ENCODE results near the gene GABPB2.
A peak's percentile ranks its signal among the peaks of the same experiment; 100 is the strongest.

The GABPB2 gene

GRCh38 chr1:151164732-151165280 is 94.2 kb downstream of the GABPB2 start:
- TF ChIP-seq MYC (IDR thresholded peaks at IDR 0.05; ENCODE audit: low read depth, low read length): no peak
- TF ChIP-seq CTCF (IDR thresholded peaks at IDR 0.05; ENCODE audit: low read depth, low read length): no peak
- TF ChIP-seq MAX (IDR thresholded peaks at IDR 0.05; ENCODE audit: low read depth, low read length): no peak
- TF ChIP-seq POLR2A (IDR thresholded peaks at IDR 0.05; ENCODE audit: extremely low read depth, insufficient read length): no peak
- H3K4me3 ChIP-seq (ENCODE audit: low read depth, low read length): peak overlapping the region; percentile 100
- no peak for DNase-seq (ENCODE audit: low read depth)

- TF ChIP-seq POLR2A (IDR thresholded peaks at IDR 0.05; ENCODE audit: extremely low read depth, insufficient read length): no peak
- no peak for TF ChIP-seq CTCF (IDR thresholded peaks at IDR 0.05; ENCODE audit: low read depth, low read length)
- TF ChIP-seq MYC (IDR thresholded peaks at IDR 0.05; ENCODE audit: low read depth, low read length): 0 out of 2 replicates have a peak, but pooled peaks have one; percentile 0
- peak; percentile 58 for DNase-seq (ENCODE audit: low read depth)
- H3K4me3 ChIP-seq (ENCODE audit: low read depth, low read length): peak overlapping the region; percentile 100
Observed at GRCh38 chr1:151165281-151165737, 94.7 kb downstream of the GABPB2 start.

GRCh38 chr1:151165738-151166504 is 95.4 kb downstream of the GABPB2 start, which contains the start of the genes LYSMD1 and SCNM1:
Gene LYSMD1 (minus strand): TSS chr1:151165902. CDS start chr1:151165258, 644 bp downstream.
Gene SCNM1 (plus strand): TSS chr1:151166144. CDS start chr1:151166153, 9 bp downstream.
- DNase-seq (ENCODE audit: low read depth): peak; percentile 99
- TF ChIP-seq POLR2A (IDR thresholded peaks at IDR 0.05; ENCODE audit: extremely low read depth, insufficient read length) (peak; percentile 68), MYC (IDR thresholded peaks at IDR 0.05; ENCODE audit: low read depth, low read length) (no peak; the same call in none of the 2 replicates)
- peak within 1 kb of the TSS; percentile 100 for H3K4me3 ChIP-seq (ENCODE audit: low read depth, low read length)

GRCh38 chr1:151166505-151166956 is 96.0 kb downstream of the GABPB2 start:
- peak overlapping the region; percentile 100 for H3K4me3 ChIP-seq (ENCODE audit: low read depth, low read length)
- TF ChIP-seq CTCF (IDR thresholded peaks at IDR 0.05; ENCODE audit: low read depth, low read length): no peak
- TF ChIP-seq POLR2A (IDR thresholded peaks at IDR 0.05; ENCODE audit: extremely low read depth, insufficient read length): no peak
- TF ChIP-seq MYC (IDR thresholded peaks at IDR 0.05; ENCODE audit: low read depth, low read length): no peak
- TF ChIP-seq MAX (IDR thresholded peaks at IDR 0.05; ENCODE audit: low read depth, low read length): no peak
- DNase-seq (ENCODE audit: low read depth): peak; percentile 67

GRCh38 chr1:151167116-151167515 is 96.6 kb downstream of the GABPB2 start:
- H3K4me3 ChIP-seq (ENCODE audit: low read depth, low read length): peak overlapping the region; percentile 100
- TF ChIP-seq POLR2A (IDR thresholded peaks at IDR 0.05; ENCODE audit: extremely low read depth, insufficient read length): no peak
- TF ChIP-seq CTCF (IDR thresholded peaks at IDR 0.05; ENCODE audit: low read depth, low read length): no peak
- no peak for TF ChIP-seq MAX (IDR thresholded peaks at IDR 0.05; ENCODE audit: low read depth, low read length)
- no peak for TF ChIP-seq MYC (IDR thresholded peaks at IDR 0.05; ENCODE audit: low read depth, low read length)
- DNase-seq (ENCODE audit: low read depth): no peak

GRCh38 chr1:151171190-151171589 is 100.6 kb downstream of the GABPB2 start:
- H3K4me3 ChIP-seq (ENCODE audit: low read depth, low read length): no peak overlapping the region
- TF ChIP-seq MAX (IDR thresholded peaks at IDR 0.05; ENCODE audit: low read depth, low read length) (no peak), MYC (IDR thresholded peaks at IDR 0.05; ENCODE audit: low read depth, low read length) (no peak), POLR2A (IDR thresholded peaks at IDR 0.05; ENCODE audit: extremely low read depth, insufficient read length) (no peak), CTCF (IDR thresholded peaks at IDR 0.05; ENCODE audit: low read depth, low read length) (no peak)
- no peak for DNase-seq (ENCODE audit: low read depth)

Data from NB4 (cell line).